ENCODE measurements around the gene BAIAP3. TPM values are rescaled to one million over a fixed set of nuclear protein-coding genes. Genes with fewer than 3 reads are reported as not detected.

Gene BAIAP3
- total RNA-seq, 1 experiment from 2014 or later, result 6.8 TPM

DNA sequence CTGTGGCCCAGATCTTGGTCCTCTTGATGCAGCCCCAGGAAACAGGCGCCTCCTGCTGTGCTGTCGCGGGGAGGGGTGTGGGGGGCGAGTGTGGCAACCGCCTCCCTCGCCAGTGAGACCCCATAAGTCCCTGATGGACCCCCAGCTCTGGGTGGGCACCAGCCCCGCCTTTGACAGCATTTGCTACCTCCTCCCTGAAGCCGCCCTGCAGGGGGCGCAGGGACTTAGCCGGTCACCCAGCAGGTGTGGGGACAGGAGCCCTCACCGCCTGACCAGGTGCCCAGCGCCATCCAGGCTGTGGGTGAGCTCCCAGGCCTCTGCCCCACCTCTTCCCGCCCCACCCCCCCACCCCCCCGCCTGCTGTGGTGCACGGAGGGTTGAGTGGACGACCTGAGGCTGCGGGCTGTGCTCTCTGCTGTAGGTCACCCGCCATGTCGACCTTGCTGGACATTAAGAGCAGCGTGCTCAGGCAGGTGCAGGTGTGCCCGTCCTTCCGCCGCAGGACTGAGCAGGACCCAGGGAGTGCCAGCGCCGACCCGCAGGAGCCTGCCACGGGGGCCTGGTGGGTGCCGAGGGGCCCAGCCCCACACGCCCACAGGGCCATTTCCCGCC is 4.8 kb downstream of the BAIAP3 start:
- Mint-ChIP-seq H3K27me3 (ENCODE audit: low read depth) (peaks cover 48% of the 10 kb centered on the region), H3K9me3 (no peaks in the 10 kb centered on the region), H3K4me3 (no peak overlapping the region), H3K4me1 (peaks cover 3 to 10% of the 10 kb centered on the region in 2 experiments), H3K27ac (no peak overlapping the region), H3K36me3 (ENCODE audit: insufficient read depth in 1 of 3, low read depth in 3 of 3) (no peaks in the 10 kb centered on the region)
- no peak overlapping the region for H2BK12ac ChIP-seq (ENCODE audit: insufficient read length, low read depth, low read length)
- H4K20me1 ChIP-seq (ENCODE audit: control insufficient read depth, insufficient read depth, insufficient read length), result no peaks in the 10 kb centered on the region
- no peak overlapping the region for H3K18ac ChIP-seq (ENCODE audit: insufficient read length, low read depth, low read length)
- TF ChIP-seq, protein P1, sequence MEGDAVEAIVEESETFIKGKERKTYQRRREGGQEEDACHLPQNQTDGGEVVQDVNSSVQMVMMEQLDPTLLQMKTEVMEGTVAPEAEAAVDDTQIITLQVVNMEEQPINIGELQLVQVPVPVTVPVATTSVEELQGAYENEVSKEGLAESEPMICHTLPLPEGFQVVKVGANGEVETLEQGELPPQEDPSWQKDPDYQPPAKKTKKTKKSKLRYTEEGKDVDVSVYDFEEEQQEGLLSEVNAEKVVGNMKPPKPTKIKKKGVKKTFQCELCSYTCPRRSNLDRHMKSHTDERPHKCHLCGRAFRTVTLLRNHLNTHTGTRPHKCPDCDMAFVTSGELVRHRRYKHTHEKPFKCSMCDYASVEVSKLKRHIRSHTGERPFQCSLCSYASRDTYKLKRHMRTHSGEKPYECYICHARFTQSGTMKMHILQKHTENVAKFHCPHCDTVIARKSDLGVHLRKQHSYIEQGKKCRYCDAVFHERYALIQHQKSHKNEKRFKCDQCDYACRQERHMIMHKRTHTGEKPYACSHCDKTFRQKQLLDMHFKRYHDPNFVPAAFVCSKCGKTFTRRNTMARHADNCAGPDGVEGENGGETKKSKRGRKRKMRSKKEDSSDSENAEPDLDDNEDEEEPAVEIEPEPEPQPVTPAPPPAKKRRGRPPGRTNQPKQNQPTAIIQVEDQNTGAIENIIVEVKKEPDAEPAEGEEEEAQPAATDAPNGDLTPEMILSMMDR (conservative IDR thresholded peaks at IDR 0.05), result peak; percentile 57
- H4K91ac ChIP-seq (ENCODE audit: insufficient read length, low read depth, low read length), result no peak overlapping the region
- H3K9ac ChIP-seq (ENCODE audit: extremely low read depth, insufficient read length, low read length), result no peak overlapping the region
- H3K4ac ChIP-seq (ENCODE audit: low read depth, low read length), result no peak overlapping the region
- peak; percentile 67 for DNase-seq
- no CpG with 5 or more reads among the region's 30 CpGs for WGBS (ENCODE audit: extremely low coverage, insufficient read length, low lambda C conversion rate)
- no peaks in the 10 kb centered on the region for H3K4me1 ChIP-seq (ENCODE audit: insufficient read depth, low read length)
- no peak overlapping the region for H3T11ph ChIP-seq (ENCODE audit: low read length)
- H2BK5ac ChIP-seq (ENCODE audit: insufficient read length, low read length), result no peak overlapping the region
- no peaks in the 10 kb centered on the region for H3K79me2 ChIP-seq (ENCODE audit: insufficient read depth, low read length)
- no peak overlapping the region for H2BK120ac ChIP-seq (ENCODE audit: low read depth, low read length, poor library complexity, severe bottlenecking)
- H3K14ac ChIP-seq (ENCODE audit: insufficient read depth, low read length), result no peak overlapping the region
- H4K8ac ChIP-seq (replicated peaks; ENCODE audit: insufficient read length, low read depth, low read length), result no peak overlapping the region
- no peaks in the 10 kb centered on the region for H3K79me1 ChIP-seq (ENCODE audit: insufficient read depth, low read depth, low read length, poor library complexity, severe bottlenecking)
- H2BK15ac ChIP-seq (ENCODE audit: low read depth, low read length), result no peak overlapping the region
- H3K23me2 ChIP-seq (ENCODE audit: insufficient read length, low read depth, low read length, poor library complexity, severe bottlenecking), result peaks cover 7% of the 10 kb centered on the region
- H2AK5ac ChIP-seq (ENCODE audit: insufficient read length, low read length), result no peak overlapping the region
- no peak overlapping the region for H3K4me2 ChIP-seq (ENCODE audit: insufficient read depth, insufficient read length, low read length)
- no peak overlapping the region for H3K23ac ChIP-seq (ENCODE audit: insufficient read length, low read depth, low read length)
- H3K27me3 ChIP-seq (ENCODE audit: insufficient read depth, low read length), result peaks cover 16% of the 10 kb centered on the region; the same call in 1 of the 2 replicates
- no peak overlapping the region for H3K27ac ChIP-seq (ENCODE audit: insufficient read length, low read depth, low read length)
- no peak overlapping the region for H4K5ac ChIP-seq (ENCODE audit: insufficient read length, low read depth, low read length)
- H2BK20ac ChIP-seq (ENCODE audit: low read depth, low read length, poor library complexity, severe bottlenecking), result no peak overlapping the region
- no peaks in the 10 kb centered on the region for H3K9me3 ChIP-seq (ENCODE audit: control insufficient read depth, low read depth, low read length)
- H3K56ac ChIP-seq (ENCODE audit: insufficient read length, low read depth, low read length), result no peak overlapping the region
- no peak overlapping the region for H2AFZ ChIP-seq (ENCODE audit: low read length)

Data from H9 (cell line).